ENCODE data around the gene NUP35.
"Not testable (repeated sequence)": the region's sequence is repeated elsewhere in the genome, so short reads cannot be mapped to it uniquely, and the experiment has no call there.

NUP35 gene

DNA sequence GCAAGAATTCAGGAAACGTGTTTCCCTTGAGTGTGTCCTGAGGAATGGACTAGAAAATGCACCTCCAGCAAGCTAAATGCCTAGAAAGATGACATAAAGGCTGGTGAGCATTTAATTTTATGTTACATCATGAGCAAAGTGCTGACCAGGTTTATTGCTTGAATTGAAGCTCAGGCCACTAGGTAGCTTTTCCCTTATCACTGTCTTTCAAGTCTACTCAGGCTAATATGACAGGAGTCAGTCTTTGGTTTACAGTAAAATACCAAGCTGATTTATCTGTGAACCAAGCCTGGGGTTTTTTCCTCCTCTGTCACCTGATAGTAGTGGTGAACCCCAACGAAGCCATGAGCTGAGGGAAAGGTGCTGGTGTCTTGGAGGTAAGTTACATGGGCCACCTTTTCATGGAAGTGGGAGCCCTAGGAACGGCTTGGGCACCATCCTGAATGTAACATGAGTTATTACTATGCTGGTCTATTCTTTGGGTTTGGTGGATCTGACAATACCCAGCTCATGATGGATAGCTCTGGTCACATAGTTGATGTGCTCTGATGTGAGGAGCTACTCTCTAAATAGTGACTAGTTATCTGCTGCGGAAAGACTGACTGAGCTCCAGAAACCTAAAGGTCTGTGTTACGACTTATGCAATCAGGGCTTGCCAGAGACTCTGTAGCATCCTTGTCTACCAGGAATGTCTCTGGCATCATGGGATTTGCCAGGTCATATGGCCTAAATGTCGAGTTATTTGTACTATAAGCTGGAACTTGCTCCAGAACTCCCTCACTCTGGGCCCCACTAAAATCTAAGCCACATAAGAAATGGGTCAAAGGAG is 39.8 kb downstream of the NUP35 start:
- H2AK5ac ChIP-seq (ENCODE audit: low read depth, low read length): no peak overlapping the region
- no peak overlapping the region for H3K9ac ChIP-seq (ENCODE audit: low read depth, low read length, poor library complexity)
- H2BK12ac ChIP-seq (ENCODE audit: low read length): no peak overlapping the region
- no peak overlapping the region for H2BK15ac ChIP-seq (ENCODE audit: low read length)
- WGBS, 2 donors (ENCODE audit: extremely low coverage in 2 of 2, insufficient read length in 2 of 2, insufficient replicate concordance in 1 of 2): no CpG with 5 or more reads among the region's 6 CpGs
- H2BK120ac ChIP-seq (ENCODE audit: low read depth, low read length): no peak overlapping the region
- H3K4me2 ChIP-seq (ENCODE audit: insufficient read depth, low read length, poor library complexity, severe bottlenecking): no peak overlapping the region
- H3K79me1 ChIP-seq (ENCODE audit: low read depth, low read length): no peaks in the 10 kb centered on the region
- no peaks in the 10 kb centered on the region for H3K4me1 ChIP-seq (ENCODE audit: control insufficient read depth in 2 of 2, insufficient read depth in 1 of 2, low read depth in 1 of 2, low read length in 2 of 2)
- H3K14ac ChIP-seq (ENCODE audit: low read length): no peak overlapping the region
- H3K4me3 ChIP-seq (ENCODE audit: low read length in 2 of 2): no peak overlapping the region
- H4K91ac ChIP-seq (ENCODE audit: low read depth, low read length, poor library complexity): no peak overlapping the region
- H3K4ac ChIP-seq (ENCODE audit: low read length): no peak overlapping the region
- H3K27ac ChIP-seq (replicated peaks; ENCODE audit: low read length): no peak overlapping the region
- H2AFZ ChIP-seq (ENCODE audit: low read length): no peak overlapping the region
- H4K8ac ChIP-seq (ENCODE audit: low read depth, low read length): no peak overlapping the region
- peaks cover 0 to 4% of the 10 kb centered on the region in 2 donors for H3K9me3 ChIP-seq (replicated peaks in 1 of 2; ENCODE audit: control insufficient read depth in 2 of 2, insufficient read depth in 1 of 2, low read depth in 1 of 2, low read length in 2 of 2)
- H3K18ac ChIP-seq (ENCODE audit: low read length): no peak overlapping the region
- H3K23ac ChIP-seq (ENCODE audit: low read depth, low read length, poor library complexity): no peak overlapping the region
- no peak for DNase-seq (ENCODE audit: low spot score)
- H3K36me3 ChIP-seq (replicated peaks in 1 of 2; ENCODE audit: control insufficient read depth in 2 of 2, insufficient read depth in 2 of 2, low read length in 2 of 2): peaks cover 4 to 76% of the 10 kb centered on the region in 2 donors
- H3K27me3 ChIP-seq (ENCODE audit: control insufficient read depth in 3 of 3, insufficient read depth in 3 of 3, low read depth in 1 of 3, low read length in 3 of 3): no peaks in the 10 kb centered on the region
- H2BK5ac ChIP-seq (ENCODE audit: low read length): no peak overlapping the region

GRCh38 chr2:183164650-183165015 is 40.4 kb downstream of the NUP35 start:
- Histone ChIP-seq H3K27ac (replicated peaks; ENCODE audit: low read length) (no peak overlapping the region), H3K36me3 (replicated peaks in 1 of 2; ENCODE audit: control insufficient read depth in 2 of 2, insufficient read depth in 2 of 2, low read length in 2 of 2) (peaks cover 4 to 70% of the 10 kb centered on the region in 2 donors), H3K4me2 (ENCODE audit: insufficient read depth, low read length, poor library complexity, severe bottlenecking) (no peak overlapping the region), H3K4me3 (ENCODE audit: low read length in 2 of 2) (no peak overlapping the region), H3K27me3 (ENCODE audit: control insufficient read depth in 3 of 3, insufficient read depth in 3 of 3, low read depth in 1 of 3, low read length in 3 of 3) (no peaks in the 10 kb centered on the region), H4K8ac (ENCODE audit: low read depth, low read length) (no peak overlapping the region), H3K79me1 (ENCODE audit: low read depth, low read length) (peaks cover 2% of the 10 kb centered on the region), H4K91ac (ENCODE audit: low read depth, low read length, poor library complexity) (no peak overlapping the region), H3K14ac (ENCODE audit: low read length) (no peak overlapping the region), H3K4me1 (ENCODE audit: control insufficient read depth in 2 of 2, insufficient read depth in 1 of 2, low read depth in 1 of 2, low read length in 2 of 2) (no peaks in the 10 kb centered on the region), H3K4ac (ENCODE audit: low read length) (no peak overlapping the region), H3K9ac (ENCODE audit: low read depth, low read length, poor library complexity) (no peak overlapping the region), H2AK5ac (ENCODE audit: low read depth, low read length) (no peak overlapping the region), H2BK5ac (ENCODE audit: low read length) (no peak overlapping the region), H3K23ac (ENCODE audit: low read depth, low read length, poor library complexity) (no peak overlapping the region), H3K9me3 (replicated peaks in 1 of 2; ENCODE audit: control insufficient read depth in 2 of 2, insufficient read depth in 1 of 2, low read depth in 1 of 2, low read length in 2 of 2) (peaks cover 0 to 4% of the 10 kb centered on the region in 2 donors), H2BK12ac (ENCODE audit: low read length) (no peak overlapping the region), H3K18ac (ENCODE audit: low read length) (no peak overlapping the region), H2AFZ (ENCODE audit: low read length) (no peak overlapping the region), H2BK15ac (ENCODE audit: low read length) (no peak overlapping the region), H2BK120ac (ENCODE audit: low read depth, low read length) (no peak overlapping the region)
- WGBS, 2 donors (ENCODE audit: extremely low coverage in 2 of 2, insufficient read length in 2 of 2, insufficient replicate concordance in 1 of 2): no CpG with 5 or more reads among the region's 4 CpGs
- no peak for DNase-seq (ENCODE audit: low spot score)

DNA sequence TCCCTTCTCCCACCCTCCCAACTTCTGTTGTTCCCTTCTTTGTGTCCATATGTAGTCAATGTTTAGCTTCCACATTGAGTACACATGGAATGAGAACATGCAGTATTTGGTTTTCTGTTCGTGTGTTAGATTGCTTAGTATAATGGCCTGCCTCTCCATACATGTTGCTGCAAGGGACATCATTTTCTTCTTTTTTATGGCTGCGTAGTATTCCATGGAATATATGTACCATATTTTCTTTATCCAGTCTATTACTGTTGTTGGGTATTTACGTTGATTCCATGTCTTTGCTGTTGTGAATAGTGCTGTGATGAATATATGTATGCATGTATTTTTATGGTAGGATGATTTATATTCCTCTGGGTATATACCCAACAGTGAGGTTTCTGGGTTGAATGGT is 42.0 kb downstream of the NUP35 start:
- no CpG with 5 or more reads among the region's 3 CpGs for WGBS, 2 donors (ENCODE audit: extremely low coverage in 2 of 2, insufficient read length in 2 of 2, insufficient replicate concordance in 1 of 2)
- no peak overlapping the region for H2AFZ ChIP-seq (ENCODE audit: low read length)
- H3K4me3 ChIP-seq (ENCODE audit: low read length in 2 of 2): no peak overlapping the region
- no peak overlapping the region for H2BK120ac ChIP-seq (ENCODE audit: low read depth, low read length)
- H3K27me3 ChIP-seq (ENCODE audit: control insufficient read depth in 3 of 3, insufficient read depth in 3 of 3, low read depth in 1 of 3, low read length in 3 of 3): no peaks in the 10 kb centered on the region
- H2BK5ac ChIP-seq (ENCODE audit: low read length): no peak overlapping the region
- peaks cover 0 to 4% of the 10 kb centered on the region in 2 donors for H3K9me3 ChIP-seq (replicated peaks in 1 of 2; ENCODE audit: control insufficient read depth in 2 of 2, insufficient read depth in 1 of 2, low read depth in 1 of 2, low read length in 2 of 2)
- H3K23ac ChIP-seq (ENCODE audit: low read depth, low read length, poor library complexity): no peak overlapping the region
- no peak for DNase-seq (ENCODE audit: low spot score)
- H3K4me2 ChIP-seq (ENCODE audit: insufficient read depth, low read length, poor library complexity, severe bottlenecking): no peak overlapping the region
- H3K4me1 ChIP-seq (ENCODE audit: control insufficient read depth in 2 of 2, insufficient read depth in 1 of 2, low read depth in 1 of 2, low read length in 2 of 2): no peaks in the 10 kb centered on the region
- no peak overlapping the region for H3K4ac ChIP-seq (ENCODE audit: low read length)
- H4K91ac ChIP-seq (ENCODE audit: low read depth, low read length, poor library complexity): no peak overlapping the region
- no peak overlapping the region for H2BK15ac ChIP-seq (ENCODE audit: low read length)
- H3K79me1 ChIP-seq (ENCODE audit: low read depth, low read length): peaks cover 2% of the 10 kb centered on the region
- no peak overlapping the region for H3K9ac ChIP-seq (ENCODE audit: low read depth, low read length, poor library complexity)
- H3K14ac ChIP-seq (ENCODE audit: low read length): no peak overlapping the region
- H3K36me3 ChIP-seq (replicated peaks in 1 of 2; ENCODE audit: control insufficient read depth in 2 of 2, insufficient read depth in 2 of 2, low read length in 2 of 2): peaks cover 3 to 60% of the 10 kb centered on the region in 2 donors
- no peak overlapping the region for H2AK5ac ChIP-seq (ENCODE audit: low read depth, low read length)
- H2BK12ac ChIP-seq (ENCODE audit: low read length): no peak overlapping the region
- H4K8ac ChIP-seq (ENCODE audit: low read depth, low read length): no peak overlapping the region
- H3K18ac ChIP-seq (ENCODE audit: low read length): no peak overlapping the region
- no peak overlapping the region for H3K27ac ChIP-seq (replicated peaks; ENCODE audit: low read length)

DNA sequence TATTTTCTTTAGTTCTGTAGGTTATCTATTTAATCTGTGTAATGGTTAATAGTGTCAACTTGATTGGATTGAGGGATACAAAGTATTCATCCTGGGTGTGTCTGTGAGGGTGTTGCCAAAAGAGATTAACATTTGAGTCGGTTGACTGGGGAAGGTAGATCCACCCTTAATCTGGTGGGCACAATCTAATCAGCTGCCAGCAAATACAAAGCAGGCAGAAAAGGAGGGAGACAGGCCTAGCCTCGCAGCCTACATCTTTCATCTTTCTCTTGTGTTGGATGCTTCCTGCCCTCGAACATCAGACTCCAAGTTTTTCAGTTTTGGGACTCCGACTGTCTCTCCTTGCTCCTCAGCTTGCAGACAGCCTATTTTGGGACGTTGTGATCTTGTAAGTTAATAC is 42.7 kb downstream of the NUP35 start:
- not testable (repeated sequence) for H3K4me3 ChIP-seq (ENCODE audit: low read length in 2 of 2); H2BK5ac ChIP-seq (ENCODE audit: low read length); H4K91ac ChIP-seq (ENCODE audit: low read depth, low read length, poor library complexity); H3K27ac ChIP-seq (replicated peaks; ENCODE audit: low read length); H3K4ac ChIP-seq (ENCODE audit: low read length); H2BK120ac ChIP-seq (ENCODE audit: low read depth, low read length); H3K9ac ChIP-seq (ENCODE audit: low read depth, low read length, poor library complexity); H3K23ac ChIP-seq (ENCODE audit: low read depth, low read length, poor library complexity); H3K4me1 ChIP-seq (ENCODE audit: control insufficient read depth in 2 of 2, insufficient read depth in 1 of 2, low read depth in 1 of 2, low read length in 2 of 2); H3K14ac ChIP-seq (ENCODE audit: low read length); H2AK5ac ChIP-seq (ENCODE audit: low read depth, low read length); H3K9me3 ChIP-seq (replicated peaks in 1 of 2; ENCODE audit: control insufficient read depth in 2 of 2, insufficient read depth in 1 of 2, low read depth in 1 of 2, low read length in 2 of 2); H2AFZ ChIP-seq (ENCODE audit: low read length); DNase-seq (ENCODE audit: low spot score); H3K79me1 ChIP-seq (ENCODE audit: low read depth, low read length); H3K18ac ChIP-seq (ENCODE audit: low read length); H2BK15ac ChIP-seq (ENCODE audit: low read length); H2BK12ac ChIP-seq (ENCODE audit: low read length); H3K4me2 ChIP-seq (ENCODE audit: insufficient read depth, low read length, poor library complexity, severe bottlenecking); H4K8ac ChIP-seq (ENCODE audit: low read depth, low read length); H3K27me3 ChIP-seq (ENCODE audit: control insufficient read depth in 3 of 3, insufficient read depth in 3 of 3, low read depth in 1 of 3, low read length in 3 of 3)
- H3K36me3 ChIP-seq (replicated peaks in 1 of 2; ENCODE audit: control insufficient read depth in 2 of 2, insufficient read depth in 2 of 2, low read length in 2 of 2): peaks cover 3 to 58% of the 10 kb centered on the region in 2 donors
- WGBS, 2 donors (ENCODE audit: extremely low coverage in 2 of 2, insufficient read length in 2 of 2, insufficient replicate concordance in 1 of 2): no CpG with 5 or more reads among the region's 5 CpGs

All from neuronal stem cell (in vitro differentiated cells).